CD14-positive monocyte (primary cell): Measurements from ENCODE around the gene MT3. TPM values are rescaled to one million over a fixed set of nuclear protein-coding genes. Genes with fewer than 3 reads are reported as not detected.

Source experiments
- DNase-seq, 3 donors: peaks; one replicate each; pipeline ENCODE4 v3.0.0-alpha.2; 2011 to 2022
- H2AFZ ChIP-seq: 2 replicates; pipeline ENCODE4 v1.6.0; 2012; ENCODE audit warnings: mild to moderate bottlenecking, low read depth, low read length, inconsistent platforms; ENCODE audit not compliant: insufficient read depth, poor library complexity, severe bottlenecking
- H3K27ac ChIP-seq, 2 donors: 1 replicate in 1 of 2; 2 replicates in 1 of 2; pipeline ENCODE4 v1.5.1; 2012 to 2013; ENCODE audit warnings: low read length in 2 of 2, control low read depth in 1 of 2, inconsistent platforms in 1 of 2, low read depth in 1 of 2, mild to moderate bottlenecking in 1 of 2
- H3K27me3 ChIP-seq, 2 donors: one replicate each; pipeline versions ENCODE4 v1.6.0 to v1.6.1; 2011 to 2013; ENCODE audit warnings: low read length in 2 of 2; ENCODE audit not compliant: control insufficient read depth in 2 of 2, insufficient read depth in 2 of 2
- H3K36me3 ChIP-seq, 2 donors: replicated peaks in 1 of 2; 1 replicate in 1 of 2; 2 replicates in 1 of 2; pipeline versions ENCODE4 v1.5.1 to v1.6.1; 2012 to 2013; ENCODE audit warnings: low read length in 2 of 2, control low read depth in 1 of 2, inconsistent platforms in 1 of 2, mild to moderate bottlenecking in 1 of 2; ENCODE audit not compliant: insufficient read depth in 2 of 2, control insufficient read depth in 1 of 2
- H3K4me1 ChIP-seq, 2 donors: 1 replicate in 1 of 2; 2 replicates in 1 of 2; pipeline versions ENCODE4 v1.5.1 to v1.6.1; 2012 to 2013; ENCODE audit warnings: low read length in 2 of 2, control low read depth in 1 of 2, inconsistent platforms in 1 of 2, mild to moderate bottlenecking in 1 of 2, moderate library complexity in 1 of 2; ENCODE audit not compliant: insufficient read depth in 2 of 2, control insufficient read depth in 1 of 2
- H3K4me2 ChIP-seq: replicated peaks from 2 replicates; pipeline ENCODE3; 2012; ENCODE audit warnings: low read length, moderate library complexity, mild to moderate bottlenecking; ENCODE audit not compliant: poor library complexity, severe bottlenecking; ENCODE audit errors: extremely low read depth
- H3K4me3 ChIP-seq, 3 experiments: fragments of 200-600 bp in 1 of 3; sonication (generic) in 1 of 3; replicated peaks in 1 of 3; 1 replicate in 2 of 3; 2 replicates in 1 of 3; pipeline ENCODE4 v1.5.1; 2011 to 2013; ENCODE audit warnings: low read length in 3 of 3, mild to moderate bottlenecking in 3 of 3, control low read depth in 2 of 3, low read depth in 2 of 3, inconsistent platforms in 1 of 3, moderate library complexity in 1 of 3
- H3K79me2 ChIP-seq: 2 replicates; pipeline ENCODE4 v1.6.0; 2012; ENCODE audit warnings: mild to moderate bottlenecking, control low read depth, inconsistent platforms, low read length, moderate library complexity; ENCODE audit not compliant: insufficient read depth
- H3K9ac ChIP-seq: 2 replicates; pipeline ENCODE4 v1.6.0; 2017; ENCODE audit warnings: low read length, mild to moderate bottlenecking; ENCODE audit not compliant: insufficient read depth, poor library complexity, severe bottlenecking
- H3K9me3 ChIP-seq, 2 donors: replicated peaks in 1 of 2; 1 replicate in 1 of 2; 2 replicates in 1 of 2; pipeline versions ENCODE4 v1.5.1 to v1.6.1; 2012 to 2013; ENCODE audit warnings: low read length in 2 of 2, control low read depth in 1 of 2; ENCODE audit not compliant: control insufficient read depth in 1 of 2, insufficient read depth in 1 of 2
- H4K20me1 ChIP-seq: 2 replicates; pipeline ENCODE4 v1.6.0; 2012; ENCODE audit warnings: mild to moderate bottlenecking, low read length, control low read depth, moderate library complexity; ENCODE audit not compliant: insufficient read depth
- H3K27ac Mint-ChIP-seq, 7 donors: one replicate each; pipeline ENCODE4 v1.8.0; 2020; ENCODE audit warnings: mild to moderate bottlenecking in 7 of 7, mixed read lengths in 7 of 7, moderate library complexity in 6 of 7, inconsistent platforms in 2 of 7
- H3K27me3 Mint-ChIP-seq, 3 donors: one replicate each; pipeline ENCODE4 v1.8.0; 2021 to 2022; ENCODE audit warnings: low read depth in 3 of 3, mild to moderate bottlenecking in 3 of 3, mixed read lengths in 3 of 3, moderate library complexity in 3 of 3, inconsistent platforms in 1 of 3
- H3K36me3 Mint-ChIP-seq, 2 donors: one replicate each; pipeline ENCODE4 v1.8.0; 2020; ENCODE audit warnings: mixed read lengths in 2 of 2, inconsistent platforms in 1 of 2, mild to moderate bottlenecking in 1 of 2
- H3K4me1 Mint-ChIP-seq: one replicate; pipeline ENCODE4 v1.8.0; 2020; ENCODE audit warnings: mild to moderate bottlenecking, mixed read lengths
- H3K4me3 Mint-ChIP-seq, 2 donors: one replicate each; pipeline ENCODE4 v1.8.0; 2020; ENCODE audit warnings: mild to moderate bottlenecking in 2 of 2, mixed read lengths in 2 of 2, moderate library complexity in 1 of 2
- H3K9me3 Mint-ChIP-seq, 7 donors: one replicate each; pipeline ENCODE4 v1.8.0; 2020 to 2022; ENCODE audit warnings: mixed read lengths in 7 of 7, mild to moderate bottlenecking in 6 of 7, moderate library complexity in 6 of 7, inconsistent platforms in 2 of 7
- CTCF ChIP-seq: fragments of 200-600 bp; IDR thresholded peaks from one replicate; pipeline ENCODE4 v1.8.0; 2022; ENCODE audit warnings: antibody characterized with exemption, mild to moderate bottlenecking
- WGBS: methylation state at CpG from one replicate; pipeline ENCODE4 v1.1.5; 2013; ENCODE audit warnings: missing lambda C conversion rate; ENCODE audit not compliant: insufficient coverage; 5-methylcytosine and 5-hydroxymethylcytosine counted together
- intact Hi-C, 2 donors: fragments of 100-400 bp; cut with micrococcal nuclease; formaldehyde crosslinking; loops; one replicate each; pipeline versions ENCODE4 v1.15.0 to v1.15.1; 2023
- polyA plus RNA-seq, 3 donors: library from polyadenylated mRNA; depleted of rRNA in 1 of 3; unstranded in 2 of 3; stranded (reverse) in 1 of 3; fragments of 300-500 nt in 2 of 3; fragments of >200 nt in 1 of 3; fragmentation: Illumina TruSeq in 2 of 3; gene quantifications; 1 replicate in 2 of 3; 2 replicates in 1 of 3; pipeline ENCODE4 v1.2.3, GENCODE V29; 2012 to 2021

The MT3 gene
- polyA plus RNA-seq, 3 donors: not detected

- DNase-seq: no peak
- peaks cover 55 to 84% of the 10 kb centered on the region in 2 donors for H3K27me3 ChIP-seq
- peaks cover 10 to 20% of the 10 kb centered on the region in 2 donors for H3K4me1 ChIP-seq
- no peak overlapping the region for H3K27ac ChIP-seq
- 100% methylated on average over 1 of the region's 10 CpGs for WGBS
- Mint-ChIP-seq H3K4me3 (peak overlapping the region in 1 of 2 donors; percentile 94), H3K9me3 (peaks cover 0 to 23% (median 8%) of the 10 kb centered on the region in 7 donors), H3K27ac (no peak overlapping the region), H3K4me1 (peaks cover 35% of the 10 kb centered on the region), H3K27me3 (peaks cover 72 to 93% (median 89%) of the 10 kb centered on the region in 3 donors), H3K36me3 (peaks cover 0 to 9% of the 10 kb centered on the region in 2 donors)
- intact Hi-C loops: no loop called here
- H3K4me3 ChIP-seq: no peak overlapping the region
- no peaks in the 10 kb centered on the region for H3K36me3 ChIP-seq
- H2AFZ ChIP-seq: no peak overlapping the region
- H4K20me1 ChIP-seq: no peaks in the 10 kb centered on the region
- no peak for TF ChIP-seq CTCF
- H3K9ac ChIP-seq: no peak overlapping the region
- H3K79me2 ChIP-seq: no peaks in the 10 kb centered on the region
- peaks cover 0 to 40% of the 10 kb centered on the region in 2 donors for H3K9me3 ChIP-seq
- H3K4me2 ChIP-seq: no peak overlapping the region
These were observed 41.9 kb downstream of the MT3 start for GRCh38 chr16:56631197-56631596.

GRCh38 chr16:56631832-56632155 lies 42.5 kb downstream of the MT3 start:
- no peak for TF ChIP-seq CTCF
- intact Hi-C loops: no loop called here
- H3K36me3 ChIP-seq: no peaks in the 10 kb centered on the region
- peaks cover 0 to 46% of the 10 kb centered on the region in 2 donors for H3K9me3 ChIP-seq
- peaks cover 8 to 14% of the 10 kb centered on the region in 2 donors for H3K4me1 ChIP-seq
- no peaks in the 10 kb centered on the region for H3K79me2 ChIP-seq
- no peak overlapping the region for H3K27ac Mint-ChIP-seq
- no peak overlapping the region for H3K27ac ChIP-seq
- H4K20me1 ChIP-seq: no peaks in the 10 kb centered on the region
- H3K27me3 ChIP-seq: peaks cover 61 to 84% of the 10 kb centered on the region in 2 donors
- peaks cover 73 to 93% (median 89%) of the 10 kb centered on the region in 3 donors for H3K27me3 Mint-ChIP-seq
- H3K9me3 Mint-ChIP-seq: peaks cover 0 to 21% (median 8%) of the 10 kb centered on the region in 7 donors
- H3K9ac ChIP-seq: no peak overlapping the region
- peak overlapping the region; percentile 61 for H3K4me2 ChIP-seq
- peak overlapping the region; percentile 68 to 94 for H3K4me3 Mint-ChIP-seq
- peaks cover 0 to 9% of the 10 kb centered on the region in 2 donors for H3K36me3 Mint-ChIP-seq
- 12% methylated on average over 8 of the region's 14 CpGs for WGBS
- DNase-seq: no peak
- peak overlapping the region; percentile 18 to 69 (median 36) for H3K4me3 ChIP-seq
- H3K4me1 Mint-ChIP-seq: peaks cover 29% of the 10 kb centered on the region
- peak overlapping the region; percentile 68 for H2AFZ ChIP-seq
